Mesendoderm (in vitro differentiated cells): ENCODE data around the gene NNAT.

ENCODE experiments used
- DNase-seq: peaks from one replicate; pipeline ENCODE4 v3.0.0; 2013
- H2AK5ac ChIP-seq: 2 replicates; pipeline ENCODE4 v1.6.1; 2013; ENCODE audit warnings: low read length, inconsistent platforms
- H2BK120ac ChIP-seq: 2 replicates; pipeline ENCODE4 v1.6.1; 2013; ENCODE audit warnings: low read depth, mild to moderate bottlenecking, low read length, moderate library complexity, mixed read lengths
- H2BK15ac ChIP-seq: replicated peaks from 2 replicates; pipeline ENCODE4 v1.6.1; 2013; ENCODE audit warnings: low read depth, mild to moderate bottlenecking, moderate library complexity
- H2BK5ac ChIP-seq: 2 replicates; pipeline ENCODE4 v1.6.1; 2013; ENCODE audit warnings: low read length, inconsistent platforms
- H3K18ac ChIP-seq: 2 replicates; pipeline ENCODE4 v1.6.1; 2013; ENCODE audit warnings: mild to moderate bottlenecking, low read length, mixed read lengths
- H3K23ac ChIP-seq: one replicate; pipeline ENCODE4 v1.6.1; 2013; ENCODE audit warnings: low read length
- H3K27ac ChIP-seq: 2 replicates; pipeline ENCODE4 v1.5.1; 2013; ENCODE audit warnings: low read depth, mild to moderate bottlenecking, inconsistent platforms, low read length, moderate library complexity
- H3K27me3 ChIP-seq: 2 replicates; pipeline ENCODE4 v1.6.1; 2013; ENCODE audit warnings: low read length, control low read depth, mild to moderate bottlenecking, inconsistent platforms; ENCODE audit not compliant: insufficient read depth, poor library complexity
- H3K36me3 ChIP-seq: 2 replicates; pipeline ENCODE4 v1.6.1; 2013; ENCODE audit warnings: low read length, inconsistent platforms; ENCODE audit not compliant: control insufficient read depth, insufficient read depth
- H3K4ac ChIP-seq: one replicate; pipeline ENCODE4 v1.6.1; 2013; ENCODE audit warnings: low read depth, mild to moderate bottlenecking, low read length, moderate library complexity
- H3K4me1 ChIP-seq: 2 replicates; pipeline ENCODE4 v1.6.1; 2013; ENCODE audit warnings: low read depth, low read length, inconsistent platforms; ENCODE audit not compliant: control insufficient read depth
- H3K4me2 ChIP-seq: 2 replicates; pipeline ENCODE4 v1.6.1; 2013; ENCODE audit warnings: low read length
- H3K4me3 ChIP-seq: 2 replicates; pipeline ENCODE4 v1.5.1; 2013; ENCODE audit warnings: mild to moderate bottlenecking, low read length
- H3K56ac ChIP-seq: one replicate; pipeline ENCODE4 v1.6.1; 2013; ENCODE audit warnings: low read length
- H3K79me1 ChIP-seq: 2 replicates; pipeline ENCODE4 v1.6.1; 2013; ENCODE audit warnings: low read length, inconsistent platforms
- H3K79me2 ChIP-seq: 2 replicates; pipeline ENCODE4 v1.6.1; 2013; ENCODE audit warnings: mild to moderate bottlenecking, low read length; ENCODE audit not compliant: control insufficient read depth, insufficient read depth
- H3K9ac ChIP-seq: 2 replicates; pipeline ENCODE4 v1.6.1; 2013; ENCODE audit warnings: low read length, inconsistent platforms
- H4K5ac ChIP-seq: one replicate; pipeline ENCODE4 v1.6.1; 2013; ENCODE audit warnings: low read length
- H4K8ac ChIP-seq: one replicate; pipeline ENCODE4 v1.6.1; 2013; ENCODE audit warnings: low read depth, mild to moderate bottlenecking, control low read depth, low read length, moderate library complexity
- WGBS: extraction: QIAGEN DNeasy Blood & Tissue Kit; methylation state at CpG from one replicate; pipeline ENCODE4 v1.1.7; 2013; ENCODE audit warnings: low lambda C conversion rate, missing lambda C conversion rate; ENCODE audit not compliant: insufficient coverage; ENCODE audit errors: extremely low coverage; 5-methylcytosine and 5-hydroxymethylcytosine counted together

Gene NNAT

GRCh38 chr20:37513779-37514359, 7.2 kb upstream of the NNAT start:
- Histone ChIP-seq H3K36me3 (no peaks in the 10 kb centered on the region), H4K8ac (no peak overlapping the region), H2BK120ac (no peak overlapping the region), H2BK5ac (no peak overlapping the region), H2BK15ac (no peak overlapping the region), H3K18ac (no peak overlapping the region), H3K79me1 (peaks cover 23% of the 10 kb centered on the region), H3K4me1 (no peaks in the 10 kb centered on the region), H2AK5ac (no peak overlapping the region), H3K27ac (no peak overlapping the region), H3K23ac (no peak overlapping the region), H3K4me3 (no peak overlapping the region), H4K5ac (no peak overlapping the region), H3K4ac (no peak overlapping the region), H3K27me3 (no peaks in the 10 kb centered on the region), H3K79me2 (peaks cover 20% of the 10 kb centered on the region), H3K4me2 (no peak overlapping the region), H3K9ac (no peak overlapping the region), H3K56ac (no peak overlapping the region)
- no CpG with 5 or more reads among the region's 4 CpGs for WGBS
- no peak for DNase-seq

DNA sequence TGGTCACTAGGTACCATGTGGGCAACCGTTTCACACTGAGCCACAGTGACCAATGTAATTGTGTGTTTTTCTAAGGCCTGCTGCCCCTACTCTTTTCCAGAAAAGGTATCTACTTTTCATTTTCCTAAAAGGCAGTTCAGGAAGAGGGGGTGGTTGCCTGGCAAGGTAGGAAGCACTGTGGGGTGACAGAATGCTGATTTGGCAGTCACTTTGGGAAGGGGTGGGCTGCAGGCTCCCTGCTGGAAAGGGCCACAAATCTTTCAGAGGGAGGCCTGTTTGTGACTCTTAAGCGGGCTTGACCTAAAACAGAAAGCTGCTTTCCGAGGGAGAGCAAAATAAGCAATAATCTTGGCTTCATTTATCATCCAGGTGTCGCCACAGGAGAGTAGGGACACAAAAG, 5.2 kb upstream of the NNAT start:
- Histone ChIP-seq H4K5ac (no peak overlapping the region), H3K79me1 (peaks cover 34% of the 10 kb centered on the region), H3K56ac (no peak overlapping the region), H2BK5ac (no peak overlapping the region), H3K27ac (no peak overlapping the region), H2AK5ac (no peak overlapping the region), H3K27me3 (no peaks in the 10 kb centered on the region), H4K8ac (no peak overlapping the region), H3K18ac (no peak overlapping the region), H3K4me1 (peaks cover 8% of the 10 kb centered on the region), H3K36me3 (no peaks in the 10 kb centered on the region), H3K23ac (no peak overlapping the region), H2BK120ac (no peak overlapping the region), H3K79me2 (peaks cover 37% of the 10 kb centered on the region), H3K9ac (no peak overlapping the region), H3K4me2 (no peak overlapping the region), H3K4ac (no peak overlapping the region), H3K4me3 (no peak overlapping the region), H2BK15ac (no peak overlapping the region)
- no CpG with 5 or more reads among the region's 4 CpGs for WGBS
- no peak for DNase-seq

DNA sequence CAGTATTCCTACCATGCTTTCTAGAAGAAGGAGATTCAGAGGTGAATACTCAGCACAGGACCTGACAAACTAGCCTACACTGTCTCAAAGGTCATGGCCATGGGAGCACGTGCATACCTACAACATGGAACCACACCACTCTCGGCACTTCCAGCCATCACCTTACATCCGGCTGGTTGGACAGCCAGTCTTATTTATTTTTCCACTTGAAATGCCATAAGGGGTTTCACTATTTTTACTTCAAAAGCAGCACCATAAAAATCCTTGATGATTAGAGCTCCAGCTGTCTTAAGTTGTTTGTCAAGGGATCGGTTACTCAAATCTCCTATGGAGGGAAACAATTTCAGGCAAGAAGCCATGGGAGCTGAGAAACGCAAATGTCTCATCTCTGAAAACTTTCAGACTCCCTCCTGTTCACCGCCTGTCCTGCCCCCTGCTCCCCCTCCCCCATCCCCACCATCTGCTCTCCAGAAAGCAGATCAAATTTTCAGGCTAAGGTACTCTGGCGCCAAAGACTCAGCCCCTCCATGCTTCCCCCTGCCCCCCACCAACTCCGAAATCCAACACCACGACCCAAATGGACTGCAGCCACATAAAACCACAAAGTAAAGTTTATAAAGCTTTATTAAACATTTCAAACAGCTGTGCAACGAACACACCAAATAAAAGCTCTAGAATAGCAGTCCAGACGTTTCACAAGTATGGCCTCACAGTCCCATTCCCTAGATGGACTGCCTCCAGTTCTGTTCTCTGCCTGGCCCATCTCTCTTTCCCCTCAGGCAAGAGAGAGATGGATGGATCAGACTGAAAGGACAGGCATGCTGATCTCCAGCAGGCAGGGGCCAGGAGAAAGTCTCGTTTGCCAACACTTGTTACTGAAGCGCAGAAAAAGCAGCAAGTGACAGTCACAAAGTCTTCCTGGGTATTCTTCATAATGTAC, 4.0 kb upstream of the NNAT start:
- H3K9ac ChIP-seq = no peak overlapping the region
- no peaks in the 10 kb centered on the region for H3K27me3 ChIP-seq
- no peak overlapping the region for H3K23ac ChIP-seq
- H2AK5ac ChIP-seq = no peak overlapping the region
- H3K36me3 ChIP-seq = no peaks in the 10 kb centered on the region
- no peak overlapping the region for H2BK5ac ChIP-seq
- H3K18ac ChIP-seq = no peak overlapping the region
- H3K4me3 ChIP-seq = no peak overlapping the region
- H3K79me1 ChIP-seq = peaks cover 34% of the 10 kb centered on the region
- WGBS = no CpG with 5 or more reads among the region's 13 CpGs
- peaks cover 46% of the 10 kb centered on the region for H3K79me2 ChIP-seq
- H2BK120ac ChIP-seq = no peak overlapping the region
- H3K4me2 ChIP-seq = no peak overlapping the region
- H3K4ac ChIP-seq = no peak overlapping the region
- peaks cover 8% of the 10 kb centered on the region for H3K4me1 ChIP-seq
- no peak overlapping the region for H2BK15ac ChIP-seq
- H3K27ac ChIP-seq = no peak overlapping the region
- no peak overlapping the region for H3K56ac ChIP-seq
- DNase-seq = no peak
- H4K5ac ChIP-seq = no peak overlapping the region
- H4K8ac ChIP-seq = no peak overlapping the region

DNA sequence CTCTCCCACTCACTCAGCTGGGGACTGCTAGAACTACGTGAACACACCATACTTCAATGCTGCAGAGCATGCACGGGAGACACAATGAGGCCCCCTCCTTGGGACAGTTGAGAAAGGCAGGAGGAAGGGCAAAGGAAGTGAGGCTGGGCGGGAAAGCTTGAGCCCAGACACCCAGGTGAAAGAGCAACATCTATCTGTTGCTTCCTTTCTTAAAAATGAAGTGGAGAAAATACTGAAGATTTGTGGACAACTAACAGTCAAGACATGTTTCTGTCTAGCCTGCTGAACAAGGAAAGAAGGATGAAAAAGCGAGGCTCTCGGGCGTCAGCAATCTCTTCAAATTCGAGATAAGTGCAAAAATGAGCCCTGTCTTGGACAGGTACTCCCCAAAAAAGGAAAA, 3.0 kb upstream of the NNAT start:
- H3K23ac ChIP-seq = no peak overlapping the region
- no peak overlapping the region for H3K27ac ChIP-seq
- no peak overlapping the region for H4K5ac ChIP-seq
- H3K4me1 ChIP-seq = peaks cover 8% of the 10 kb centered on the region
- H2BK5ac ChIP-seq = no peak overlapping the region
- H3K4me3 ChIP-seq = no peak overlapping the region
- H4K8ac ChIP-seq = no peak overlapping the region
- H3K18ac ChIP-seq = no peak overlapping the region
- H2BK120ac ChIP-seq = no peak overlapping the region
- H3K56ac ChIP-seq = no peak overlapping the region
- H3K36me3 ChIP-seq = no peaks in the 10 kb centered on the region
- H2AK5ac ChIP-seq = no peak overlapping the region
- H3K4ac ChIP-seq = no peak overlapping the region
- H3K27me3 ChIP-seq = no peaks in the 10 kb centered on the region
- no CpG with 5 or more reads among the region's 7 CpGs for WGBS
- peaks cover 54% of the 10 kb centered on the region for H3K79me2 ChIP-seq
- H3K79me1 ChIP-seq = peaks cover 35% of the 10 kb centered on the region
- H2BK15ac ChIP-seq = no peak overlapping the region
- H3K4me2 ChIP-seq = no peak overlapping the region
- H3K9ac ChIP-seq = no peak overlapping the region
- DNase-seq = no peak

DNA sequence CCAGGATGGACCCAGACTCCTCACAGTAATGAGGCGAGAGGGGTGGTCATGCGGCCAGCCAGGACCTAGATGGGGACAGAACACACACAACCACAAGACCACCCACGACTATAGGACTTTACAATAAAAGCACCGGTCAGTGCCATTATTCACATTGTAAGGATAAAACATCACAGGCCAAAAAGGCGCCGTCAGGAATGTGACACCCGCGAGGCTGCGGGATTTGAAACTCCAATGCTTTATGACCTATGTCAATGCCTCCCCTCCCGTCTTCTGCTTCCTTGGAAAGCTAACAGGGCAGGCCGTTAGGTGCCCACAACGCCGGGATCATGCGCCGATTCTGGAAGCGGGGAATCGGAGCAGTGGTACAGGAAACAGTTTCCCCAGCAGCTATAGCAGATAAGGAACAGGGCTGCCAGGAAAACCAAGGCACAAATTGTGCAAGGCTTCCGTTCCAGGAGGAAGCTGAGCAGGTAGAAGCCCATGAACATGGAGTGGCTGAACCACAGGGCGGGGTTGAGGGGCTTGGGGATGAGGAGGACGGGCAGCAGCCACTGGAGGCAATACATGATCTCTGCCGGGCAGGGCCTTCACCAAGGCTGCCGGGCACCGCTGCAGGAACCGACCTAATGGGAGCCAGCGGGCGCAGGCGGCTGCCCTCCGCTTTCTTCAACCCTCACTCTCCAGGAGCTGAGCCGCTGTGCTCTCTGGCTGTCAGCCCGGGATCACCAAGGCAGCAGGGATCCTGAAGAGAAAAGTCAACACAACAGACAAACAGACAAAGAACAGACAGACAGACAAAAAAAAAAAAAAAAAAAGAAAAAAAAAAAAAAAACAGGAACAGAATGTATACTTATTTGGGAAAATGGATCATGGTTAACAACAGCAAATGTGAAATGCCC, 2.2 kb upstream of the NNAT start:
- Histone ChIP-seq H2BK15ac (no peak overlapping the region), H3K4me3 (no peak overlapping the region), H3K79me2 (peaks cover 62% of the 10 kb centered on the region), H3K4me1 (peaks cover 8% of the 10 kb centered on the region), H4K5ac (no peak overlapping the region), H3K4ac (no peak overlapping the region), H2BK5ac (no peak overlapping the region), H4K8ac (no peak overlapping the region), H3K4me2 (no peak overlapping the region), H2AK5ac (no peak overlapping the region), H3K27me3 (no peaks in the 10 kb centered on the region), H2BK120ac (no peak overlapping the region), H3K27ac (no peak overlapping the region), H3K23ac (no peak overlapping the region), H3K79me1 (peaks cover 41% of the 10 kb centered on the region), H3K36me3 (no peaks in the 10 kb centered on the region), H3K9ac (no peak overlapping the region), H3K18ac (no peak overlapping the region), H3K56ac (no peak overlapping the region)
- no peak for DNase-seq
- WGBS = no CpG with 5 or more reads among the region's 30 CpGs
